ENCODE measurements around the gene SPATA20.

Gene SPATA20

DNA sequence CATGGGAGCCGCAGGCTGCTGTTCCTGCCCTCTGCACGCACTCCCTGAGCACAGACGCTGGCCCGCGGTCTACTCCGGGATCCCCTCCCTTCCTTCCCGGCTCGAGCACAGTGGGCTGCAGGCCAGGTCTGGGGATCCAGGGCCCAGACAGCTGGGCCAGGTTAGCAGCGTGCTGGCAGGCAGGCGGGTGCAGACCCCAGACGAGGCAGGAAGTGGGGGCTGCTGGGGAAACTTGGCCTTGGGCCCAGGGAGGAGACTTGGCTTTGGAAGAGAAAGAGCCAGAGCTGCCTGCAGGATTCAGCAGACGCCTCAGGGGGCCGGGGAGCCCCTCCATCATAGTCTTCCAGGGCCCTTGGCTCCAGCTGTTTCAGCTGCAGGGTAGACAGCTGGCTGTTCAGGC, 57.5 kb downstream of the SPATA20 start:
- no peak for DNase-seq

GRCh38 chr17:50605429-50605828, 58.5 kb downstream of the SPATA20 start:
- DNase-seq, result no peak
